Peyer's patch (tissue), 4 donors: Measurements from ENCODE around the gene MYO3B.

Experiments
- CTCF ChIP-seq, 6 experiments: fragments of 450-650 bp in 4 of 6; fragments of 200-600 bp in 2 of 6; sonication (generic) in 1 of 6; IDR thresholded peaks; one replicate each; pipeline ENCODE4 v1.5.1; 2017 to 2019; ENCODE audit warnings: antibody characterized with exemption in 6 of 6, mild to moderate bottlenecking in 3 of 6, moderate library complexity in 1 of 6
- POLR2A ChIP-seq, 2 donors: fragments of 450-650 bp; IDR thresholded peaks; one replicate each; pipeline ENCODE4 v1.5.1; 2017; ENCODE audit warnings: antibody characterized with exemption in 2 of 2, mild to moderate bottlenecking in 2 of 2, moderate library complexity in 2 of 2

- TF ChIP-seq CTCF (IDR thresholded peaks at IDR 0.05) = no peak
- TF ChIP-seq POLR2A (IDR thresholded peaks at IDR 0.05) = no peak
These were observed 353.0 kb downstream of the MYO3B start for GRCh38 chr2:170530803-170531564.
